Smooth muscle cell (in vitro differentiated cells): Measurements from ENCODE around the gene MAP3K20. TPM values are rescaled to one million over a fixed set of nuclear protein-coding genes. Genes with fewer than 3 reads are reported as not detected.
"Not testable (repeated sequence)": the region's sequence is repeated elsewhere in the genome, so short reads cannot be mapped to it uniquely, and the experiment has no call there.

Source experiments
- DNase-seq: peaks from one replicate; lab custom pipeline; 2025; ENCODE audit not compliant: unreplicated experiment; lab: John Stamatoyannopoulos, UW
- H2AFZ ChIP-seq: fragments of 200-600 bp; sonication (generic); 2 replicates; pipeline ENCODE4 v1.6.0; 2016; ENCODE audit warnings: antibody characterized with exemption, low read depth, mild to moderate bottlenecking
- H3F3A ChIP-seq: fragments of 200-600 bp; sonication (generic); 2 replicates; pipeline ENCODE4 v1.6.0; 2017; ENCODE audit warnings: antibody characterized with exemption, low read depth
- H3K27ac ChIP-seq: fragments of 200-600 bp; sonication (generic); 2 replicates; pipeline ENCODE4 v1.5.1; 2016; ENCODE audit warnings: low read depth, mild to moderate bottlenecking
- H3K27me3 ChIP-seq: fragments of 200-600 bp; sonication (generic); 2 replicates; pipeline ENCODE4 v1.6.1; 2016; ENCODE audit warnings: low read depth, mild to moderate bottlenecking
- H3K36me3 ChIP-seq: fragments of 200-600 bp; sonication (generic); 2 replicates; pipeline ENCODE4 v1.5.1; 2016; ENCODE audit warnings: low read depth
- H3K4me1 ChIP-seq: fragments of 200-600 bp; sonication (generic); 2 replicates; pipeline ENCODE4 v1.5.1; 2016; ENCODE audit warnings: low read depth
- H3K4me2 ChIP-seq: fragments of 200-600 bp; sonication (generic); 2 replicates; pipeline ENCODE4 v1.6.0; 2016; ENCODE audit warnings: mild to moderate bottlenecking
- H3K4me3 ChIP-seq: fragments of 200-600 bp; sonication (generic); 2 replicates; pipeline ENCODE4 v1.5.1; 2016; ENCODE audit warnings: mild to moderate bottlenecking
- H3K79me2 ChIP-seq: fragments of 200-600 bp; sonication (generic); 2 replicates; pipeline ENCODE4 v1.6.0; 2016; ENCODE audit warnings: low read depth, mild to moderate bottlenecking
- H3K9ac ChIP-seq: fragments of 200-600 bp; sonication (generic); 2 replicates; pipeline ENCODE4 v1.6.0; 2016; ENCODE audit warnings: low read depth
- H3K9me3 ChIP-seq: fragments of 200-600 bp; sonication (generic); replicated peaks from 2 replicates; pipeline ENCODE4 v1.5.1; 2016; ENCODE audit warnings: low read depth
- H4K20me1 ChIP-seq: fragments of 200-600 bp; sonication (generic); 2 replicates; pipeline ENCODE4 v1.6.0; 2016; ENCODE audit warnings: low read depth
- whole genome bisulfite sequencing: methylation state at CpG from one replicate; pipeline ENCODE4 v1.1.7; 2016; ENCODE audit warnings: low lambda C conversion rate; 5-methylcytosine and 5-hydroxymethylcytosine counted together
- polyA plus RNA-seq: library from polyadenylated mRNA; unstranded; fragments of >200 nt; fragmentation: Nextera tagmentation; extraction: Ambion mirVana; gene quantifications from 2 replicates; pipeline ENCODE4 v1.2.1, GENCODE V29; 2016
- total RNA-seq: library from RNA; depleted of rRNA; stranded (reverse); fragments of >200 nt; gene quantifications from 2 replicates; pipeline ENCODE4 v1.2.3, GENCODE V29; 2014
- TF ChIP-seq, protein P1 (sequence below): fragments of 200-600 bp; sonication (generic); IDR thresholded peaks from 2 replicates; pipeline ENCODE4 v1.5.1; 2017; ENCODE audit warnings: borderline replicate concordance, mild to moderate bottlenecking, antibody characterized with exemption; ENCODE audit not compliant: insufficient read depth, poor library complexity, severe bottlenecking

The MAP3K20 gene
- total and polyA plus RNA-seq, 2 experiments from 2014 or later = 25.8 to 29.2 TPM

DNA sequence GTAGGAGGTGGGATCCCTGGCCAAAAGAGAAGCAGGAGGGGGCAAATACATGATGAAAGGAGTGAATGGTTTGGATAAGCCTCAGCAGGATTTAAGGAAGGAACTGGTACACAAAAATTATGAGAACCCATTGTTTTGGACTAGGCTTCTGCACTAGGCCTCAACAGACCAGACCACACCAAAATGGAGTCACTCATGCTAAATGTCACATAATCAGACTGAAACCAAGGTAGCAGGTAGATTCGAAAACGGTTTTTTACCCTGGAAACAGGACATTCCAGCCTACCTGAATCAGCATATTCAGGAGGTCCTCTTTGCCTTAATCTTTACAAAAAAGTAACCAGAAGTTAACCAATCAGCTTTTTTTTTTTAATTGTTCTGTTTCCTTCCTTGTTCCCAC is 229.7 kb downstream of the MAP3K20 start:
- Histone ChIP-seq H3K79me2 (no peaks in the 10 kb centered on the region), H3F3A (no peaks in the 10 kb centered on the region), H3K36me3 (no peaks in the 10 kb centered on the region), H3K4me1 (peaks cover 5% of the 10 kb centered on the region), H3K9me3 (no peaks in the 10 kb centered on the region), H3K27me3 (no peaks in the 10 kb centered on the region), H3K4me3 (no peak overlapping the region), H4K20me1 (no peaks in the 10 kb centered on the region), H2AFZ (no peak overlapping the region), H3K4me2 (no peak overlapping the region), H3K27ac (no peak overlapping the region), H3K9ac (no peak overlapping the region)
- WGBS = 80% methylated on average over 2 of the region's 2 CpGs
- TF ChIP-seq, protein P1, sequence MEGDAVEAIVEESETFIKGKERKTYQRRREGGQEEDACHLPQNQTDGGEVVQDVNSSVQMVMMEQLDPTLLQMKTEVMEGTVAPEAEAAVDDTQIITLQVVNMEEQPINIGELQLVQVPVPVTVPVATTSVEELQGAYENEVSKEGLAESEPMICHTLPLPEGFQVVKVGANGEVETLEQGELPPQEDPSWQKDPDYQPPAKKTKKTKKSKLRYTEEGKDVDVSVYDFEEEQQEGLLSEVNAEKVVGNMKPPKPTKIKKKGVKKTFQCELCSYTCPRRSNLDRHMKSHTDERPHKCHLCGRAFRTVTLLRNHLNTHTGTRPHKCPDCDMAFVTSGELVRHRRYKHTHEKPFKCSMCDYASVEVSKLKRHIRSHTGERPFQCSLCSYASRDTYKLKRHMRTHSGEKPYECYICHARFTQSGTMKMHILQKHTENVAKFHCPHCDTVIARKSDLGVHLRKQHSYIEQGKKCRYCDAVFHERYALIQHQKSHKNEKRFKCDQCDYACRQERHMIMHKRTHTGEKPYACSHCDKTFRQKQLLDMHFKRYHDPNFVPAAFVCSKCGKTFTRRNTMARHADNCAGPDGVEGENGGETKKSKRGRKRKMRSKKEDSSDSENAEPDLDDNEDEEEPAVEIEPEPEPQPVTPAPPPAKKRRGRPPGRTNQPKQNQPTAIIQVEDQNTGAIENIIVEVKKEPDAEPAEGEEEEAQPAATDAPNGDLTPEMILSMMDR = no peak
- DNase-seq = no peak

DNA sequence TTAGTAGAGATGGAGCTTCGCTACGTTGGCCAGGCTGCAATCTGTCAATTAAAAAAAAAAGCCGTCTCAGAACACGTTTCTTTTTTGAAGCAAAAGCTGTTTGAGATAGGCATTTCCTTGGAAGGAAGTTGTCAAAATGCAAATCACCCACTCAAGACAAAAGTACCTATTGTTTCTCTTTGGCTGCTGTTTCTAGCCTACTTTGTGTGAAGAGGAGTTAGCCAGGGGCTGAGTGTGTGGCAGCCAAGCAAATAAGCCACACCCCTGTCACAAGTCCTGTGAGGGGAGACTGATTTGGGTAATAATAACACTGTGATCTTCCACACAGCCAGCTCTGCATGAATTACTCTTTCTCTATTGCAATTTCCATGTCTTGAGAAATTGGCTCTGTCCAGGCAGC is 231.6 kb downstream of the MAP3K20 start:
- no peaks in the 10 kb centered on the region for H3F3A ChIP-seq
- H2AFZ ChIP-seq = no peak overlapping the region
- H3K27ac ChIP-seq = no peak overlapping the region
- H3K4me3 ChIP-seq = no peak overlapping the region
- H3K9me3 ChIP-seq = no peaks in the 10 kb centered on the region
- no peaks in the 10 kb centered on the region for H3K36me3 ChIP-seq
- H3K4me2 ChIP-seq = no peak overlapping the region
- no peaks in the 10 kb centered on the region for H3K79me2 ChIP-seq
- peaks cover 5% of the 10 kb centered on the region for H3K4me1 ChIP-seq
- H3K27me3 ChIP-seq = no peaks in the 10 kb centered on the region
- no peak for DNase-seq
- H3K9ac ChIP-seq = no peak overlapping the region
- H4K20me1 ChIP-seq = no peaks in the 10 kb centered on the region
- 47% methylated on average over 4 of the region's 4 CpGs for WGBS
- TF ChIP-seq, protein P1 = no peak

DNA sequence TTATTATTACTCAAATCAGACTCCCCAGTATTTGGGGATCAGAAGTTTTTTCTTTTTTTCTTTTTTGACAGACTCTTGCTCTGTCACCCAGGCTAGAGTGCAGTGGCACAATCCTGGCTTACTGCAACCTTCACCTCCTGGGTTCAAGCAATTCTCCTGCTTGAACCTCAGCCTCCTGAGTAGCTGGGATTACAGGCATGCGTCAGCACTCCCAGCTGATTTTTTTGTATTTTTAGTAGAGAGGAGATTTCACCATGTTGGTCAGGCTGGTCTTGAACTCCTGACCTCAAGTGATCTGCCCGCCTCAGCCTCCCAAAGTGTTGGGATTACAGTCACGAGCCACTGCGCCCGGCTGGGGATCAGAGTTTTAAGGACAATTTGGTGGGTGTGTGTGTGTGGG is 233.7 kb downstream of the MAP3K20 start:
- not testable (repeated sequence) for H3K79me2 ChIP-seq, H3K9me3 ChIP-seq, H4K20me1 ChIP-seq, H3K4me2 ChIP-seq, H3K4me3 ChIP-seq, H3K9ac ChIP-seq, H3K27ac ChIP-seq, H3K36me3 ChIP-seq, H3F3A ChIP-seq, H2AFZ ChIP-seq, H3K27me3 ChIP-seq, DNase-seq, H3K4me1 ChIP-seq
- 59% methylated on average over 5 of the region's 5 CpGs for WGBS

DNA sequence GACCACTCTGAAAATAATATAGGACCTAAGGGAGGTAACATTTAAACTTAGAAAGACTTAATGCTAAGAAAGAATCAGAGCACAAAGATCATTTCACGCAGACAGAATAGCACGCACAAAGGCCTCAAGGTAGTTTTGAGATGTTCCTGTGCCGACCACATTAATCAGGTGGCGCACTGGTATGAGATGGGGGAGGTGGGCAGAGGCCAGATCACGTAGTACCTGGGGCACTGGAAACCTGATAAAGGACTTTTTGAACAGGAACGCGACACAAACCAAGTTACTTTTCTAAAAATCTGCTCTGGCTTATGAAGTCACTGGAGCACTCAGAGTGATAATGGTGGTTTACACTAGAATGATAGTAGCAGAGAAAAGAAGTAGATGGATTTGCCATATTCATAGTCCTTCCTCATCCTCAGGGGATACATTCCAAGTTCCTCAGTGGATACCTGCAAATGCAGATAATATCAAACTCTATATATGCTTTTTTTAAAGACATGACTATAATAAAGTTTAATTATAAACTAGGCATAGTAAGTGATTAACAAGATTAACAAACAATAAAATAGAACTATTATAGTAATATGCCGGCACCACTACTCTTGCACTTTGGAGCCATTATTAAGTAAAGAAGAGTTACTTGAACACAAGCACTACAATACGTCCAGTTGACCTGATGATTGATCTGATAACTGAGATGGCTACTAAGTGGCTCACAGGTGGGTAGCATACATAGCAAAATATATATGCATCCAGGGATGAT is 236.4 kb downstream of the MAP3K20 start:
- Histone ChIP-seq H3K27ac (no peak overlapping the region), H3K4me3 (no peak overlapping the region), H3K4me2 (no peak overlapping the region), H3K9ac (no peak overlapping the region), H3K4me1 (peaks cover 5% of the 10 kb centered on the region), H3K79me2 (no peaks in the 10 kb centered on the region), H4K20me1 (no peaks in the 10 kb centered on the region), H3F3A (no peaks in the 10 kb centered on the region), H3K27me3 (no peaks in the 10 kb centered on the region), H3K36me3 (no peaks in the 10 kb centered on the region), H2AFZ (no peak overlapping the region), H3K9me3 (no peaks in the 10 kb centered on the region)
- TF ChIP-seq, protein P1 = no peak
- DNase-seq = no peak
- 94% methylated on average over 9 of the region's 9 CpGs for WGBS
